ENCODE results near the gene DDX17. TPM values are rescaled to one million over a fixed set of nuclear protein-coding genes. Genes with fewer than 3 reads are reported as not detected.

The DDX17 gene
- total and polyA plus RNA-seq, 9 of the 15 experiments (the other 6 are each of a cell fraction or from before 2014, with no cell fraction given): 17.6 to 421 (median 189) TPM

DNA sequence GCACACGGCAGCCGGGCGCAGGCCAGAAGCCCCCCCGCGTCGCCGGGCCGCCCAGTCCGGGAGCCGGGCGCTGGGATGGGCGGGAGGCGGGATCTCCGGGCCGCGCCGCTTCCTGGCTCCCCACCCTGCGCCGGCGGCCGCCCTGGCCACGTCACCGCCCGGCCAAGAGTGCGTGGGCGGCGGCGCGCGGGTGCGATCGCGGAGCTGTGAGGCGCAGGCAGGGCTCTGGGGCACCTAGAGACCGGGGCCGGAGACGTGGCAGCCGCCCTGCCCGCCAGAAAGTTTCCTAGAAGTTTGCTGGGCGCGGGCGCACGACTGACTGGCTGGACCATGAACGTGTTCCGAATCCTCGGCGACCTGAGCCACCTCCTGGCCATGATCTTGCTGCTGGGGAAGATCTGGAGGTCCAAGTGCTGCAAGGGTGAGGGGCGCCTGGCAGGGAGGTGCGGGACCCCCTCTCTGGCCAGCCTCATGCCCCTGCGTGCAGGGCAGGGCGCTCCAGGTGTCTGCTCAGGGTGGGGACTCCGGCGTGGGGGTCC is 38.1 kb downstream of the DDX17 start, which contains the start of gene KDELR3 (continued):
- TF ChIP-seq ATF6 (CRISPR knock-in tag; IDR thresholded peaks at IDR 0.05): no peak
- TF ChIP-seq EZH2 (IDR thresholded peaks at IDR 0.05; ENCODE audit: borderline replicate concordance, low read depth, low read length): no peak
- no peak for TF ChIP-seq CBX5 (IDR thresholded peaks at IDR 0.05; ENCODE audit: borderline replicate concordance, low read depth)
- no peak for TF ChIP-seq CBX2 (IDR thresholded peaks at IDR 0.05; ENCODE audit: insufficient read depth, low read length, poor library complexity, severe bottlenecking)
- no peak for TF ChIP-seq CBX8 (IDR thresholded peaks at IDR 0.05; ENCODE audit: borderline replicate concordance, extremely low read depth, low read depth, low read length, poor library complexity, severe bottlenecking)
- TF ChIP-seq BMI1 (IDR thresholded peaks at IDR 0.05; ENCODE audit: low read length): no peak
- TF ChIP-seq GATAD2A (IDR thresholded peaks at IDR 0.05): no peak
- no peak for TF ChIP-seq E2F3 (CRISPR knock-in tag; IDR thresholded peaks at IDR 0.05)
- TF ChIP-seq, protein P1, sequence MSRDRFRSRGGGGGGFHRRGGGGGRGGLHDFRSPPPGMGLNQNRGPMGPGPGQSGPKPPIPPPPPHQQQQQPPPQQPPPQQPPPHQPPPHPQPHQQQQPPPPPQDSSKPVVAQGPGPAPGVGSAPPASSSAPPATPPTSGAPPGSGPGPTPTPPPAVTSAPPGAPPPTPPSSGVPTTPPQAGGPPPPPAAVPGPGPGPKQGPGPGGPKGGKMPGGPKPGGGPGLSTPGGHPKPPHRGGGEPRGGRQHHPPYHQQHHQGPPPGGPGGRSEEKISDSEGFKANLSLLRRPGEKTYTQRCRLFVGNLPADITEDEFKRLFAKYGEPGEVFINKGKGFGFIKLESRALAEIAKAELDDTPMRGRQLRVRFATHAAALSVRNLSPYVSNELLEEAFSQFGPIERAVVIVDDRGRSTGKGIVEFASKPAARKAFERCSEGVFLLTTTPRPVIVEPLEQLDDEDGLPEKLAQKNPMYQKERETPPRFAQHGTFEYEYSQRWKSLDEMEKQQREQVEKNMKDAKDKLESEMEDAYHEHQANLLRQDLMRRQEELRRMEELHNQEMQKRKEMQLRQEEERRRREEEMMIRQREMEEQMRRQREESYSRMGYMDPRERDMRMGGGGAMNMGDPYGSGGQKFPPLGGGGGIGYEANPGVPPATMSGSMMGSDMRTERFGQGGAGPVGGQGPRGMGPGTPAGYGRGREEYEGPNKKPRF (IDR thresholded peaks at IDR 0.05; ENCODE audit: low read depth, low read length): no peak
- no peak for TF ChIP-seq ZNF140 (CRISPR knock-in tag; IDR thresholded peaks at IDR 0.05)
- TF ChIP-seq ZNF586 (CRISPR knock-in tag; conservative IDR thresholded peaks at IDR 0.05): no peak
- peak; percentile 33 to 65; a peak in 2 of 4 replicates for TF ChIP-seq MAZ (CRISPR knock-in tag; conservative IDR thresholded peaks at IDR 0.05 in 1 of 2, IDR thresholded peaks at IDR 0.05 in 1 of 2)
- peak; percentile 86 for TF ChIP-seq RBFOX2 (IDR thresholded peaks at IDR 0.05; ENCODE audit: low read depth, low read length)
- no peak; the same call in 1 of the 2 replicates for TF ChIP-seq MYNN (IDR thresholded peaks at IDR 0.05)
- no peak for TF ChIP-seq MYNN (CRISPR knock-in tag; IDR thresholded peaks at IDR 0.05)
- no peak for TF ChIP-seq WHSC1 (IDR thresholded peaks at IDR 0.05; ENCODE audit: low read length)
- no peak for TF ChIP-seq RBM22 (IDR thresholded peaks at IDR 0.05; ENCODE audit: low read depth, low read length, poor library complexity, severe bottlenecking)
- no peak for TF ChIP-seq MBD2 (IDR thresholded peaks at IDR 0.05; ENCODE audit: borderline replicate concordance, low read depth)
- TF ChIP-seq EGR1 (conservative IDR thresholded peaks at IDR 0.05): peak; percentile 92
- no peak for TF ChIP-seq NBN (IDR thresholded peaks at IDR 0.05; ENCODE audit: low read depth)
- TF ChIP-seq STAT5A (IDR thresholded peaks at IDR 0.05; ENCODE audit: borderline replicate concordance, low read length): no peak
- no peak for TF ChIP-seq PRMT5 (CRISPR knock-in tag; IDR thresholded peaks at IDR 0.05)
- TF ChIP-seq HNRNPLL (IDR thresholded peaks at IDR 0.05; ENCODE audit: low read depth, low read length, poor library complexity, severe bottlenecking): no peak
- no peak for TF ChIP-seq RCOR1 (IDR thresholded peaks at IDR 0.05; ENCODE audit: borderline replicate concordance in 1 of 2, low read depth in 2 of 2, low read length in 2 of 2)
- TF ChIP-seq ATF1 (CRISPR knock-in tag; IDR thresholded peaks at IDR 0.05): no peak
- TF ChIP-seq ATF1 (tag; IDR thresholded peaks at IDR 0.05): peak; percentile 83
- no peak for TF ChIP-seq CGGBP1 (CRISPR knock-in tag; IDR thresholded peaks at IDR 0.05)
- no peak for TF ChIP-seq SMAD2 (IDR thresholded peaks at IDR 0.05; ENCODE audit: low read depth, low read length)
